Fibroblast of the aortic adventitia (primary cell): ENCODE measurements around the gene SP140L. TPM values are rescaled to one million over a fixed set of nuclear protein-coding genes. Genes with fewer than 3 reads are reported as not detected.
A peak's percentile ranks its signal among the peaks of the same experiment; 100 is the strongest.

ENCODE experiments used
- DNase-seq: peaks from one replicate; pipeline ENCODE4 v3.0.0-alpha.2; 2010; ENCODE audit warnings: low read depth
- H3K4me3 ChIP-seq: 2 replicates; pipeline ENCODE4 v1.5.1; 2011; ENCODE audit warnings: low read depth, mild to moderate bottlenecking, control low read depth, low read length, moderate library complexity
- CTCF ChIP-seq: IDR thresholded peaks from 2 replicates; pipeline ENCODE4 v1.5.1; 2011; ENCODE audit warnings: mild to moderate bottlenecking, low read length, control low read depth, inconsistent platforms; ENCODE audit not compliant: insufficient read depth
- total RNA-seq: library from RNA; depleted of rRNA; stranded (reverse); fragments of >200 nt; gene quantifications from 2 replicates; pipeline ENCODE4 v1.2.3, GENCODE V29; 2012; ENCODE audit warnings: low replicate concordance

SP140L gene
- total RNA-seq, 1 donor, result 16.0 TPM

- no peak for TF ChIP-seq CTCF
- no peak for DNase-seq
- H3K4me3 ChIP-seq, result no peak overlapping the region
Measured at GRCh38 chr2:230325316-230326243, 1.4 kb upstream of the SP140L start.

GRCh38 chr2:230327418-230328154 lies 593 bp downstream of the SP140L start:
- DNase-seq, result no peak
- no peak for TF ChIP-seq CTCF
- H3K4me3 ChIP-seq, result peak overlapping the region; percentile 64

- no peak for TF ChIP-seq CTCF
- no peak for DNase-seq
- no peak overlapping the region for H3K4me3 ChIP-seq
Measured at GRCh38 chr2:230328155-230328458, 1.1 kb downstream of the SP140L start.

- H3K4me3 ChIP-seq, result no peak overlapping the region
- no peak for DNase-seq
- no peak for TF ChIP-seq CTCF
Measured at GRCh38 chr2:230329946-230330605, 3.1 kb downstream of the SP140L start.

- H3K4me3 ChIP-seq, result no peak overlapping the region
- TF ChIP-seq CTCF, result no peak
- DNase-seq, result no peak
Measured at GRCh38 chr2:230330725-230331124, 3.7 kb downstream of the SP140L start.

- no peak for TF ChIP-seq CTCF
- no peak for DNase-seq
- H3K4me3 ChIP-seq, result no peak overlapping the region
Measured at GRCh38 chr2:230335461-230335863, 8.5 kb downstream of the SP140L start.
